A673 (cell line): Measurements from ENCODE around the gene FES. TPM values are rescaled to one million over a fixed set of nuclear protein-coding genes. Genes with fewer than 3 reads are reported as not detected.

ENCODE experiments used
- BruUV-seq: library from RNA; stranded (reverse); fragments of 400-500 nt; replicated peaks from 2 replicates; lab custom pipeline; 2021; lab: Mats Ljungman, UMichigan
- CTCF ChIA-PET: fragments of 300-600 bp; sonication (Branson Sonifier 250); formaldehyde crosslinking; loops from one replicate; lab custom pipeline; 2022; ENCODE audit warnings: antibody characterized with exemption; lab: Charles Lee
- POLR2A ChIA-PET: fragments of 300-600 bp; sonication (Branson Sonifier 250); formaldehyde crosslinking; loops from one replicate; lab custom pipeline; 2022; ENCODE audit warnings: antibody characterized with exemption; ENCODE audit not compliant: low non-redundant PET; lab: Charles Lee
- DNase-seq: peaks from one replicate; pipeline ENCODE4 v3.0.0-alpha.2; 2015; ENCODE audit warnings: low spot score
- H3K27ac ChIP-seq: fragments of 200-600 bp; sonication (generic); 2 replicates; pipeline ENCODE4 v1.5.1; 2016; ENCODE audit warnings: mixed run types, low read depth, mild to moderate bottlenecking, mixed read lengths, antibody characterized with exemption, low read length; ENCODE audit not compliant: poor library complexity, severe bottlenecking
- H3K27me3 ChIP-seq: fragments of 200-600 bp; sonication (generic); replicated peaks from 2 replicates; pipeline ENCODE4 v1.6.1; 2017; ENCODE audit warnings: mixed run types, low read depth, mild to moderate bottlenecking, mixed read lengths, antibody characterized with exemption, low read length; ENCODE audit not compliant: insufficient read depth, poor library complexity
- H3K36me3 ChIP-seq: fragments of 200-600 bp; sonication (generic); 2 replicates; pipeline ENCODE4 v1.6.1; 2016; ENCODE audit warnings: mixed run types, mild to moderate bottlenecking, mixed read lengths, antibody characterized with exemption, low read length; ENCODE audit not compliant: insufficient read depth, poor library complexity, severe bottlenecking
- H3K4me1 ChIP-seq: fragments of 200-600 bp; sonication (generic); 2 replicates; pipeline ENCODE4 v1.6.1; 2017; ENCODE audit warnings: mixed run types, mild to moderate bottlenecking, mixed read lengths, antibody characterized with exemption, low read length; ENCODE audit not compliant: insufficient read depth, poor library complexity, severe bottlenecking
- H3K4me3 ChIP-seq: fragments of 200-600 bp; sonication (generic); 2 replicates; pipeline ENCODE4 v1.5.1; 2016; ENCODE audit warnings: low read depth, mixed run types, mild to moderate bottlenecking, mixed read lengths, low read length; ENCODE audit not compliant: poor library complexity, severe bottlenecking
- H3K9me3 ChIP-seq: fragments of 200-600 bp; sonication (generic); 2 replicates; pipeline ENCODE4 v1.6.1; 2016; ENCODE audit warnings: mixed run types, low read depth, mild to moderate bottlenecking, mixed read lengths, antibody characterized with exemption, low read length; ENCODE audit not compliant: poor library complexity, severe bottlenecking
- EZH2 ChIP-seq: fragments of 200-600 bp; sonication (generic); IDR thresholded peaks from 2 replicates; pipeline ENCODE4 v1.6.1; 2017; ENCODE audit warnings: borderline replicate concordance, low read depth, mild to moderate bottlenecking, mixed read lengths, antibody characterized with exemption, low read length; ENCODE audit not compliant: poor library complexity, severe bottlenecking
- intact Hi-C: fragments of 100-400 bp; cut with micrococcal nuclease; formaldehyde crosslinking; loops from one replicate; pipeline ENCODE4 v1.10.0; 2022; ENCODE audit not compliant: unreplicated experiment
- total RNA-seq: library from RNA; stranded (reverse); gene quantifications from 2 replicates; pipeline ENCODE4 v1.2.3, GENCODE V29; 2021
- TF ChIP-seq, protein P1 (sequence below): fragments of 300-800, 200-600 bp; sonication (generic); conservative IDR thresholded peaks from 2 replicates; pipeline ENCODE4 v1.5.1; 2017; ENCODE audit warnings: low read depth, mild to moderate bottlenecking, antibody characterized with exemption, low read length, moderate library complexity, mixed read lengths

FES gene
- total RNA-seq, 1 experiment from 2014 or later, result 3.8 TPM

DNA sequence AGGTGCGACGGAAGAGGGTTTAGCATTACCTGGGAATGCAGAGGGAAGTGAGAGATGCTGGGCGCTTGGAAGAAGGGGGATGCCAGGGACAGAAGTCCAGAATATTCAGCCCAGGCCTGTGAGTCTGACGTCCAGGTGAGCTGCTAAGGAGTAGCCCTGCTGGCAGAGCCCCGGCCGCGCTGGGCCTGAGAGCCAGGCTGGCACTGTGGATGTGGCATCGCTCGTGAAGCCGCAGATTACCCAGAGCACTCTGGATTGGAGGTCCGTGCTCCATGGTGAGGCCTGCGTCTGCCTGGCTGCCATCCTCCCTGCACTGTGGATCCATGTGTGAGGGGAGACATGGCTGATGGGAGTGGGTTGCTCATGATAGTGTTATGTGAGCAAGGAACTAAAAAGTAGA, 33.3 kb downstream of the FES start:
- CTCF ChIA-PET, result no interaction called here
- no peaks in the 10 kb centered on the region for H3K27me3 ChIP-seq
- no peaks in the 10 kb centered on the region for H3K9me3 ChIP-seq
- H3K36me3 ChIP-seq, result peaks cover 71% of the 10 kb centered on the region
- TF ChIP-seq, protein P1, sequence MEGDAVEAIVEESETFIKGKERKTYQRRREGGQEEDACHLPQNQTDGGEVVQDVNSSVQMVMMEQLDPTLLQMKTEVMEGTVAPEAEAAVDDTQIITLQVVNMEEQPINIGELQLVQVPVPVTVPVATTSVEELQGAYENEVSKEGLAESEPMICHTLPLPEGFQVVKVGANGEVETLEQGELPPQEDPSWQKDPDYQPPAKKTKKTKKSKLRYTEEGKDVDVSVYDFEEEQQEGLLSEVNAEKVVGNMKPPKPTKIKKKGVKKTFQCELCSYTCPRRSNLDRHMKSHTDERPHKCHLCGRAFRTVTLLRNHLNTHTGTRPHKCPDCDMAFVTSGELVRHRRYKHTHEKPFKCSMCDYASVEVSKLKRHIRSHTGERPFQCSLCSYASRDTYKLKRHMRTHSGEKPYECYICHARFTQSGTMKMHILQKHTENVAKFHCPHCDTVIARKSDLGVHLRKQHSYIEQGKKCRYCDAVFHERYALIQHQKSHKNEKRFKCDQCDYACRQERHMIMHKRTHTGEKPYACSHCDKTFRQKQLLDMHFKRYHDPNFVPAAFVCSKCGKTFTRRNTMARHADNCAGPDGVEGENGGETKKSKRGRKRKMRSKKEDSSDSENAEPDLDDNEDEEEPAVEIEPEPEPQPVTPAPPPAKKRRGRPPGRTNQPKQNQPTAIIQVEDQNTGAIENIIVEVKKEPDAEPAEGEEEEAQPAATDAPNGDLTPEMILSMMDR, result no peak
- no peak for TF ChIP-seq EZH2
- POLR2A ChIA-PET, result no interaction called here
- no peak overlapping the region for H3K27ac ChIP-seq
- H3K4me1 ChIP-seq, result no peaks in the 10 kb centered on the region
- no TSS peak for BruUV-seq
- H3K4me3 ChIP-seq, result no peak overlapping the region
- intact Hi-C loops, result no loop called here
- no peak for DNase-seq

DNA sequence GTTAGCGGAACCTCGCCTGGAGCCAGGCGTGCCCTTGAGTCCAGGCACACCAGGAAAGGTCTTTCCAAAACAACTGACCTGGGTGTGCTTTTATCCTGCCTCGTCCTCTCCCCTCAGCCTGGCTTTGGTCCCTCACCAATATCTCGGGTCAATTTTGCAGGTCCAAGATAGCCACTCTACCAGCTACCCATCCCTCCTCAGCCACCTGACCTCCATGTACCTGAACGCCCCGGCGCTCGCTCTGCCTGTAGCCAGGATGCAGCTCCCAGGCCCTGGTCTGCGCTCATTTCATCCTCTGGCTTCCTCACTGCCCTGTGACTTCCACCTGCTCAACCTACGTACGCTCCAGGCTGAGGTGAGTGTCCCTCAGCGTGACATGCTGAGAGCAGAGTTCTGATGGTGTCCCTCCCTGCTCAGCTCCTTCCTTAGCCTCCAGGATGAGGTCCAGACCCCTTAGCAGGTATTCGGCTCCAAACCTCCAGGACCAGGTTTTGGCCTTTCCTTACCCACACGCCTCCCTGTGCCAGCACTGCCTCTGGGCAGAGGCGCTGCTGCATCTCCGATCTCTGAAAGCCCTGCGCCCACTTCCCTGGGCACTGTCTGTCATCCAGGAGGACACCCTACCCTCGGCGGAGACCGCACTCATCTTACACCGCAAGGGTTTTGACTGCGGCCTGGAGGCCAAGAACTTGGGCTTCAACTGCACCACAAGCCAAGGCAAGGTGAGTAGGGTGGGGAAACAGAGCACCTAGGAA, 33.9 kb downstream of the FES start:
- ChIA-PET CTCF (no interaction called here), POLR2A (no interaction called here)
- peaks cover 64% of the 10 kb centered on the region for H3K36me3 ChIP-seq
- H3K27ac ChIP-seq, result no peak overlapping the region
- H3K4me1 ChIP-seq, result no peaks in the 10 kb centered on the region
- H3K27me3 ChIP-seq, result no peaks in the 10 kb centered on the region
- no peak for DNase-seq
- no TSS peak for BruUV-seq
- TF ChIP-seq, protein P1, result no peak
- no peak for TF ChIP-seq EZH2
- H3K4me3 ChIP-seq, result no peak overlapping the region
- H3K9me3 ChIP-seq, result no peaks in the 10 kb centered on the region
- intact Hi-C loops, result no loop called here

DNA sequence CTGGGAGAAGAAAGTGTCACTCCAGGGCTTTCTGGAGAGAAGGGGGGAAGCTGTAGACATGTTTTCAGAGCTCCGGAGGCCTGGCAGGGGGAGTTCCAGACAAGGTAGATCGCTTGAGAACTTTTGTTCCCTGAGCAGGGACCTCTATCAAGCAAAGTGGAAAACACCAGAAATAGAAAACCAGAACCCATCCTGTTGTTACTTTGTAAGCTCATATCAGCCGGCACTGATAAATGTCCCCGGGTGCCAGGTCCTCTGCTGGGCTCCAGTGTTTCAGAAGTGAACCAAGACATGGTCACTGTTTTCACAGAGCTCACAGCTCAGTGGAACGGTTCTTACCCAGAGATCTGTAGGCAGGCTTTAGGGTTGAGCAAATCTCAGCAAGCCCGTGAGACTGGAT, 34.5 kb downstream of the FES start:
- H3K27me3 ChIP-seq, result no peaks in the 10 kb centered on the region
- CTCF ChIA-PET, result no interaction called here
- no peaks in the 10 kb centered on the region for H3K9me3 ChIP-seq
- POLR2A ChIA-PET, result no interaction called here
- BruUV-seq, result no TSS peak
- DNase-seq, result no peak
- H3K36me3 ChIP-seq, result peaks cover 58% of the 10 kb centered on the region
- no peak overlapping the region for H3K4me3 ChIP-seq
- H3K27ac ChIP-seq, result no peak overlapping the region
- H3K4me1 ChIP-seq, result no peaks in the 10 kb centered on the region
- TF ChIP-seq, protein P1, result no peak
- no peak for TF ChIP-seq EZH2
- intact Hi-C loops, result no loop called here
